NCI-H2107 treated with DMSO at 0.1 percent for 48 hours (cell line): ENCODE results near the gene ZFHX3.

Experiments used
- DNase-seq: peaks from one replicate; lab custom pipeline; 2025; ENCODE audit not compliant: unreplicated experiment; lab: John Stamatoyannopoulos, UW

The ZFHX3 gene

DNA sequence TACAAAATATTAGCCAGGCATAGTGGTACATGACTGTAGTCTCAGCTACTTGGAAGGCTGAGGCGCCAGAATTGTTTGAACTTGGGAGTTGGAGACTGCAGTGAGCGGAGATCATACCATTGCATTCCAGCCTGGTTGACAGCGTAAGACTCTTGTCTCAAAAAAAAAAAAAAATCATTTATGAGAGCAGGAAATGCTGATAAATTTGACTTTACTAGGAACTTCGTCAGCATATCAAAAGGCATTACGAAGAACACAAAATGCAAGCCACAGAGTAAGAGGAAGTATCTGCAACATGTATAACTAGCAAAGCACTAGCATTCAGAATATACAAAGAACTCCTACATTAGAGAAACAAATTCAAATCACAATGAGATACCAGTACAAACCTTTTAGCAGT lies 279.3 kb downstream of the ZFHX3 start:
- DNase-seq: no peak

DNA sequence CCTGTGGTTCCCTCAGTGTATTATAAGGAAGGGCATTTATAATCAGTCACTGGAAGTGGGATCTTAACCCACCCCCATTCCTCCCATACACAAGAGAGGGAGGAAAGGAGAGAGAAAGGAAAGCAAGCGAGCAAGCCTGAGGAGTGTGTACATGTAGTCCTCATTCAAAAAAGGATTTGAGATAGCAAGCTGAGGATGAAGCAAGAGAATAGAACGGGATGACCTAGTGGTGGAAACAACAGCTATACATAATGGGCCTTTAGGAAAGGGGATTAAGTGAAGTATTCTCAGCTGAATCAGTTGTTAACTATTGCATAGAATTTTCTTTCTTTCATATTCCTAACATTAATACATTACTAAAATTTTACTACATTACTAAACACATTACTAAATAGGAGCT lies 281.4 kb downstream of the ZFHX3 start:
- no peak for DNase-seq

DNA sequence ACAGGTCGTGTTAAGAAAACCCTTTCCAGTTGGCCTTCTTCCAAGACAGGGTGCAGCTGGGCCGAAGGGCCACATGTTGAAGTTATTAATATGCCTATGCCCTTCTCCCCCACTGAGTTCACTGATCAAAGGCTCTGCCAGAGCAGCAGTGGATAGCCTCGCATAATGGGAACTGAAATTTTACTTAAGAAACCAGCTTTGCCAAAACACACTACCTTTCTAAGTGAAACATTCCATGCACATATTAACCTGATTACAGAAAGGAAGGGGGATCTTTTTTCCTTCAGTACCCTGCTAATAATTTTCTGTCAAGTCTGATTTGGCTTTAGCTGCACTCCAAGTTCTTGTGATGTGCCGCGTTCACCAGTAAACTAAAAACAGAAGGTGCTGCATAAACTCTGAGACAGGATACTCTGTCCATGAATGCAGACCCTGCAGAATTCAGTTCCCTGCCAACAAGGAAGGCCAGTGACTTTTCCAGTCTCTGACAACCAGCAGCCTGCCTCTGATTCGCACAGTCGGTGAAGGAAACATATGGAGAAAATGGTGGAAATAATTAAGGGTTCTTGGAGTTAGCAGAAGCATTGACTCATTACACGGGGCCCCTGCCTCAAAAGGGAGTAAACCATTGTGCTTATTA lies 283.8 kb downstream of the ZFHX3 start:
- DNase-seq: no peak

DNA sequence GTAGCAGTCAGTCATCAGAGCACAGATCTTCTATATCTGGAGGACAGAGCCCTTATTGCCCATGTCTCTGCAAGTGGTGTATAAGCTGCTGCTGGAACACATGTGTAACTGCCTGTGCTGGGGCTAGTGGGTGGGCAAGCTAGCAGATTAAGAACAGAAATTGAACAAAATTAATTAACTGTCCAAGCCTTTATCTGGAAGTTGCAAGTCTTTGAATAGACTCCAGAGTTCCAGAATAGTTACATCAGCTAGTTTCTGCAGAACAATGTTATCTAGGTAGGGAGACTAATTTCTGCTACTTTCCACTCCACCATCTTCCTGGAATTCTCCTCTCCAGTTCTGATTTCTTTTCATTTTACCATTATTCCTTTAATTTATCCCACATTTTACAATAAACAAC lies 287.3 kb downstream of the ZFHX3 start:
- DNase-seq: no peak

DNA sequence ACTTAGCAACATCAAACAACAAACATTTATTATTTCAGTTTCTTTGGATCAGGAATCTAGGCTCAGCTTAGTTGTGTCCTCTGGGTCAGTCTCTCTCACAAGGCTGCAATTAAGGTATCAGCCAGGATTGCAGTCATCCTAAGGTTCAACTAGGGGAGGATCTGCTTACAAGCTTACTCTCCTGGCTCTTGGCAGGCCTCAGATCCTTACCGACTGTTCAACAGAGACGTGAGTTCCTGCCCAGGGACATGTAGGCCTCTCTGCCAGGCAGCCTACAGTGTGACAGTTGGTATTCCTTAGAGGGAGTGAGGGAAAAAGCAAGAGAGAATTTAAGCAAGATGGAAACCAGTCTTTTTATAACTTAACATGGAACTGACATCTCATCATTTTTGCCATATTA lies 294.0 kb downstream of the ZFHX3 start:
- no peak for DNase-seq

DNA sequence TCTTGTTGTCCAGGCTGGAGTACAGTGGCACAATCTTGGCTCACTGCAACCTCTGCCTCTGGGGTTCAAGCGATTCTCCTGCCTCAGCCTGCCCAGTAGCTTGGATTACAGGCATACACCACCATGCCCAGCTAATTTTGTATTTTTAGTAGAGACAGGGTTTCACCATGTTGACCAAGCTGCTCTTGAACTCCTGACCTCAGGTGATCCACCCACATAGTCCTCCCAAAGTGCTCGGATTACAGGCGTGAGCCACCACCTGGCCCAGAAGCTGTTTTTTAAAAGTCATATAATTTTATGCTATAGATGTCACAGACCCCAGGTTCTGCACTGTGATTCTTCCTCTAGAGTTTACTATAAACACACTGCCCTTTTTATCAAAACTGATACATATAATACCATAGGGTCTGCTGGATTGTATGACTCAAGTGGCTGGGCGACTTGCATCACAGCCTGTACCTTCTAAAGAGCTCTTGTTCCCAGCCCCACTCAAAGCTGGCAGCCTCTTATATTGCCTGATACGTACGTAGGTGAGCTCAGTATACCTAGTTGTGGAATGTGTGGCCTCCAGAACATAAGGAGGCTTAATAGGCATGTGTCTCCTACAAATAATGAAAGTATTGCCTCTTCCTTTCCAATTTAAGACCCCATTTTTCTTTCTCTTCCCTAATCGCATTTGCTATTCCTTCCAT lies 295.8 kb downstream of the ZFHX3 start:
- DNase-seq: no peak

DNA sequence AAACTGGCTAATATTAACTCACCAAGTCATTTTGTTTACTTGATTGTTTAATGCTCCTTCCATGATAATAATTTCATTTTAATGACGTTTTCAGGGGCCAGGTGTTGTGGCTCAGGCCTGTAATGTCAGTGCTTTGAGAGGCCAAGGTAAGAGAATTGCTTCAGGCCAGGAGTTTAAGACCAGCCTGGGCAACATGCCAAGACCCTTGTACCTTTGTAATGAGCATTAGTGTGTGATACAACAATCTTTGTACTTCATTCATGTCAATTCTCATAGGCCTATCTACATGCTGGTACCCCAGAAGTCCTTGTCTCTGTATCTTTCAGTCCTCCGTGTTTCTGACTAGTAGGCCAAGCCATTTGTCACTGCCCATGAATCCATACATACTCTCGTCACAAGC lies 296.9 kb downstream of the ZFHX3 start:
- DNase-seq: no peak

DNA sequence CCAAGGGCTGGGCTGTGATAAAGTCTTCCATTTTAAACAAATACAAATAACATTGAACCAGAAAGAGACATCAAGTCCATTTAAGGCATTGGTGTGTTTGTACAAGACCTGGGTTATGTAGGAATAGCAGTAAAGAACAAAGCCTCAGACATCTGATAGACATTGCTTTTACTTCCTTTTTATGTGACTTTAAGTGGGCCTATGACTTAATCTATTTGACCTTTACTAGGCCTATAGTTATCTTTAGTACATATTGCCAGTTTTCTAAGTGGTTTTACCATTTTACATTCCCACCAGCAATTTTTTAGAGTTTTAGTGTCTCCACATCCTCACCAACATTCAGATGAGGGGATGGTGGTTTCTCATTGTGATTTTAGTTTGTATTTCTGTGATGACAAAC lies 298.8 kb downstream of the ZFHX3 start:
- DNase-seq: no peak

DNA sequence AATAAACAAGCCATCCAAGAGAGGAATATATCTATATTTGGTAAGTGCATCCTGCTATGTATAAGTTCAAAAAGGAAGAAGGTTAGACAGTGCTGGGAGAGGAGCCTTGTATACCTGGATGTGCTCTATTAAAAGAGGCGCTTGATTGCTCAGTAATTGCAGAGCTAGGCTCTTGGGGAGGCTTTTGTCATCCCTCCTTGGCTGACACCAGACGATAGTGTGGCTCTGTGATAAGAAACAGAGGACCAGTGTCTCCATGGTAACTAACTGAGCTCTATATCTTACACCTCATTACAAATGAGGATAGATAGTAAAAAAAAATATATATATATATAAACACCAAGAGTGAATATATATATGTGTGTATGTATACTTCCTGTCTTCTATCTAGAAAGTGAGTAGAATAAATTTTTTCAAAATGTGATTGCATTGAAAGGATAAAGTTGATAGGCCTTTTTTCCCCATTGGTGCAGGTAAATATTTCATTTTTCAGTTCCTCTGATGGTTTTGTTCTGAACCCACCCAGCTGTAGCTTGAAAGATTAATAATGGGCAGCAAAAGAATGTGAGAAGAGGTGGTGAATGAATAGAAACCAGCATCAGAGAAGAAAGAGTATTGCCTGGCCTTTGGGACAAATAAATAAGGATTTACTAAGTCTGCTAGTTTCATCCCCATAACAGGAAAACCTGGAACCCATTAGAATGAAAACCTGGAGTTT lies 303.7 kb downstream of the ZFHX3 start:
- DNase-seq: no peak

DNA sequence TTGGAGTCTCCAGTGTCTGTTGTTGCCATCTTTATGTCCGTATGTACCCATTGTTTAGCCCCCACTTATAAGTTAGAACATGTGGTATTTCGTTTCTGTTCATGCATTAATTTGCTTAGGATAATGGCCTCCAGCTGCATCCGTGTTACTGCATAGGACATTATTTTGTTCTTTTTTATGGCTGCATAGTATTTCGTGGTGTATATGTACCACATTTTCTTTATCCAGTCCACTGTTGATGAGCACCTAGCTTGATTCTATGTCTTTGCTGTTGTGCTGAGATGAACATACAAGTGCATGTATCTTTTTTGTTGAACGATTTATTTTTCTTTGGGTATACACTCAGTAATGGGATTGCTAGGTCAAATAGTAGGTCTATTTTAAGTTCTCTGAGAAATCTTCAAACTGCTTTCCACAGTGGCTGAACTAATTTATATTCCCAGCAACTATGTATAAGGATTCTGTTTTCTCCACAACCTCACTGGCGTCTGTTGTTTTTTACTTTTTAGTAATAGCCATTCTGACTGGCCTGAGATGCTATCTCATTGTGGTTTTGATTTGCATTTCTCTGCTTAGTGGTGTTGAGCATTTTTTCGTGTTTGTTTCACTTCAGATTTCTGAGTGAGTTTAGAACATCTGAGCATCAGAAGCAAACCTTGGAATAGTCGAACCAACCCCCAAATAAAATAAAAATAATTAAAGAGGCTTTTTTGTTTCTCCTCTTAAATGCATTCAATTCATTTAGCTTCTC lies 304.7 kb downstream of the ZFHX3 start:
- DNase-seq: no peak

DNA sequence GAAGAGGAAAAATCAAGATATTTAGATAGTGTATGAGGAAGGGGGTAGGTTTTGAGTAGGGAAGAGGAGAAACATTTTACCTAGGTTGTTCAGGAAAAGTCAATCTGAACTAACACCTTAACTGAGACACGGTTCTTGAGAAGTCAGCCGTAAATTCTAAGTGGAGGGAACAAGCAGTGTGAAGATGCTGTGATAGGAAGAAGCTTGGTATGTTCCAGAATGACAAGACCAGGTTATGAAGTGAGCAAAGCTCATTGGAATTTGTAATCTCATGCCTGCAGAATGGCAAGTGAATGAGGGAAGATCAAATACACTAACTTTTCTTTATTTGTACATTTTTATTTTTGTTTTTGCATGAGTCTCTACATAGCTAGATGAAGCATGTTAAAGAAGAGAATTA lies 307.6 kb downstream of the ZFHX3 start:
- DNase-seq: no peak

DNA sequence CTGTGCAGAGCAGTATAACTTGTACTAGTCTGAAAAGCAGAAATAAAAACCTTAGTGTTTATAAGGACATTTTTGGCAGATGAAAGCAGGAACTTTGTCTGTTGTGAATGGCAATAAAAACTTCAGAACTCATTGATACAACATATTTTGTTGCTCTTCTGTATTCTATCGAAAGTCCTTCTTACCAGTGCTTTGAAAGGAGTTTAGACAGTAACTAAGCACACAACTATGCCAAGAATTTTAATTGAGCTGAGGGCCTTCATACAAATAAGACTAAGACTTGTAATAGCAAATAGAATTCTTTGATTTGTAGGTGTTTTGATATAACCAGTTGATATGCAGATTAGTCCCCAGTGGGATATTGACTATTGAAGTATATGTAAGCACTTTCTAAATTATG lies 308.4 kb downstream of the ZFHX3 start:
- DNase-seq: no peak

DNA sequence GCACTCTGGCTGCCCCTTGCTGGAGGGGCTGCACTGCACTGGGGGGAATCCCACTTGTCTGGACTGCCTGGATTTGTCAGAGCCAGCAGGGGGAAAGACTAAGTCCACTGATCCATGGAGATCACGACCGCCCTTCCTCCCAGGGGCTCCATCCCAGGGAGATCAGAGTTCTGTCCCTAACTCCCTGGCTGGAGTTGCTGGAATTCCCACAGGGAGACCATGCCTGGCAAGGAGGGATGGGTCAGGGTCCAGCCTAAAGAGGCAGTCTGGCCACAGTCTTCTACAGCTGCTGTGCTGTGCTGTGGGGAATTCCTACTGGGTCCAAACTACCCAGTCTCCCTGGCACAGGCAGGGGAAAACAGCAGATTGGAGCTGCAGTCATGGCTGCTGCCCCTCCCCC lies 311.9 kb downstream of the ZFHX3 start:
- DNase-seq: no peak
